Gastrocnemius medialis (tissue), 4 donors: Measurements from ENCODE around the gene HTT.

ENCODE experiments used
- CTCF ChIP-seq, 5 experiments: fragments of 450-650 bp in 3 of 5; fragments of 200-600 bp in 2 of 5; sonication (generic) in 2 of 5; IDR thresholded peaks in 4 of 5; conservative IDR thresholded peaks in 1 of 5; 1 replicate in 4 of 5; 2 replicates in 1 of 5; pipeline ENCODE4 v1.5.1; 2016 to 2019; ENCODE audit warnings: antibody characterized with exemption in 5 of 5, mild to moderate bottlenecking in 3 of 5, moderate library complexity in 3 of 5
- POLR2A ChIP-seq, 2 donors: fragments of 450-650 bp; IDR thresholded peaks; one replicate each; pipeline ENCODE4 v1.6.1; 2017; ENCODE audit warnings: antibody characterized with exemption in 2 of 2, mild to moderate bottlenecking in 2 of 2, moderate library complexity in 2 of 2

GRCh38 chr4:3077796-3078195, 3.3 kb downstream of the HTT start:
- TF ChIP-seq CTCF (IDR thresholded peaks at IDR 0.05 in 4 of 5, conservative IDR thresholded peaks at IDR 0.05 in 1 of 5) (no peak), POLR2A (IDR thresholded peaks at IDR 0.05) (no peak)
